GM18520 (cell line): ENCODE data around the gene PZP.

ENCODE experiments used
- ATAC-seq: cut with Tn5 transposase; IDR thresholded peaks from one replicate; pipeline ENCODE4 v1.9.1; 2021; ENCODE audit not compliant: unreplicated experiment

The PZP gene

GRCh38 chr12:9127484-9127883 lies 80.7 kb downstream of the PZP start:
- ATAC-seq: no peak

GRCh38 chr12:9124383-9125031 lies 83.7 kb downstream of the PZP start:
- no peak for ATAC-seq

DNA sequence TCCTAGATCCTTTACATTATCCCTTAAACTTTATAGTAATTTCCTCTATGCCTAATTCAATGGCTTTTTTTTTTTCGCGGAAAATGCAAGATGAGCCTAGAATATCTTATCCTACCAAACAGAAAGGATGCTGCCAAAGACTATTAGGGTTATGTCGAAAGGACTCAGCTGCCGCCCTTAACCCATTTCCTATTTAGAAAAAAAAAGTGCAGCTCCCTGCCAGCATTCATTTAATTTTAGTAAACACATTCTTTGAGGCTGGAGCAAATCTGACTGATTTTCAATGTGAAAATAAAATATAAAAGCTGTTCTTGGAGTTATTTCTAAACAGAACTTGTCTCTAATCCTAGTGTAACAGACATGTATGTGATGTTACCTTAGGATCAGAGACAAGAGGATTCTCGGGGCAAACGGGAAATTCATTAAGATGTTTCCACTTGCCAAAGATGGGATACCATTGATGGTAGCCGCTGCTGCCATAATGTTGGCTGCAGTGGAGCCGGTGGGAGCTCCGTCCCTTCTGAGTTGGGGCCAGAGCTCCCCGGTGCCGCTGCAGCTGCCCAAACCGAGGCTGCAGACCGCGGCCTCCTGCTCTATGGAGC lies 84.3 kb downstream of the PZP start:
- ATAC-seq: no peak

GRCh38 chr12:9122091-9122609 lies 86.0 kb downstream of the PZP start:
- ATAC-seq: no peak

GRCh38 chr12:9120487-9121184 lies 87.6 kb downstream of the PZP start:
- no peak for ATAC-seq

- ATAC-seq: no peak
These were observed 90.0 kb downstream of the PZP start for GRCh38 chr12:9118158-9118557.

DNA sequence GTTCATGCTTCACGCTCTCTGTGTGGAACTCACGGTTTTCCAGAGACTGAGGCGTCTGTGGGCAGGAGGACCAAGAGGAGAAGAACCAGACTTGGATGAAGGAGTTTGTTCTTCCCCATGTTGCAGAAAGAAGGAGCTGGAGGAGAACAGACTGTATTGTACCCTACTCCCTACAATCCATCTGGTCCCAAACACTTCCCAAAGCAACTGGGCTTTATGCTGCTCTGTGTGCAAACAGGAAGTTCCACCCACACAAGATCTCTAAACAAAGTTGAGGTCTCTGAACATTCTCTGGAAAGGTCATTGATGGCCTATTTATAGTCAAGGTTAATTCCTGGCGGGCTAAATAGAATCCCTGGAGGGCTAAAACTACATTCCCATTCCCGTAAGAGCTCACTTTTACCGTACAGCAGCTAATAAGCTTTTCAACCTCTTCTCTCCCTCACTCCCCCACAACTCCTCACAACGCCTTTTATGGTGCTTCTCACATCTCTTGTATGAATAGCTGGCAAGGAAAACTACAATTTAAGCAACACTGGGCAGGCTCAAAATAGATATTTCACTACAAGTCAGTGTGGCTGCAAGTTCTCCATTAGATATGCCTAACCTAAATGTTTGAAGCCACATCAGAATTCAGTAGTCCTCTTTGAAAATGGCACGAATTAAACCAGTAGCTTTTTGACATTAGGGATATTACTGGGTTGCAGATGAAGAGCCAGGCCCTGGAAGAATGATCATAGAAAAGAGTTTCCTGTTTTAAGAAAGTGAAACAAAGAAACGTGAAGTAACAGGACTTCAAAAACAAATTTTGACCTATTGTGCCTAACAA lies 92.2 kb downstream of the PZP start, which contains the start of gene A2M:
Gene A2M, minus strand, starts transcription at position 189 of the 829 bp plus-strand sequence. Its CDS starts 70 bp downstream, at position 119.
- no peak for ATAC-seq

DNA sequence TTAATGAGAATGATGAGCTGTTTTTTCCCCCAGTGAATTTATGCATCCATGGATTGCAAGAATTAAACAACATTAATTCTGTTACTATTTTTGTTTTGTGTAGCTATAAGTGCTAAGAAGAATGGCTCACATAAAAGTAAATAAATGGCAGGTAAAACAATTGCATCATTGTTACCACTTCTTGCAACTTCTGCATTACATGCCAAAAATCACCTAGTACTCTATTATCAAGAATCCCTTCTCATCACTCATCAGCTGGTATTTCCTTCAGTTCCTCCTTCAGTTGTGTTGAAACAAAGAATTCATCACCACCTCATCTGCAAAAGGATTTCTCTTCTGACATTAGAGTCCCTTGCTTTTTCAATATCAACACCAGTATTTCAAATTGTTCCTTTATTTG lies 93.2 kb downstream of the PZP start:
- ATAC-seq: no peak

GRCh38 chr12:9113987-9114309 lies 94.2 kb downstream of the PZP start:
- no peak for ATAC-seq

DNA sequence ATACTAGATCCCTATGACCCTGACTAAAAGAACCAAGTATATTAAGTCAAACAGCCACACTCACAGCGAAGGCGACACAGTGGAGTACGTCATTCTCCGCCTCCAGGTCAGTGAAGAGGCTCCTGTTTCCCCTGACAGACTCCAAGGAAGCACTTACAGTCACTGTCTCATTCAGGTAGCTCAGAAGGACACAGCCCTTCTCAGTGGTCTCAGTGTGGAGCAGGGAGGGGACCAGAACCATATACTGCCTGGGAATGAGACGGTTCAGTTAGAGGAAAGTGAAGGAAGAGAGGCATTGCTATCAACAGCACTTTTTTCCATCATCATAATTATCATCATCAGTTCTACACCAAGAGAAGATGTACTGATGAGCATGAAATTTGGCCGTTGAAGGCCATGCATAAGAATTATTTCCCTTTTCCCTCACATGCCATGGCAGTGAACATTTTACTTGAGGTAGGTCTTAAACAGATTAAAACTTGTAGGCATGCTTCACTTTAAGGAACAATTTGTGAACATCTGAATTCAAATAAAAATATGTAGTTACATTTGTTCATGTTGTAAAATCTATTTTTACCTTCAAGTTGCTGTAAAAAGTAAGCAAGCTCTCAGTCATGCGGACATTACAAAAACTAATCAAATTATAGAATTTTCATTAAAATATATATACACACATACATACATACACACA lies 94.8 kb downstream of the PZP start:
- no peak for ATAC-seq

DNA sequence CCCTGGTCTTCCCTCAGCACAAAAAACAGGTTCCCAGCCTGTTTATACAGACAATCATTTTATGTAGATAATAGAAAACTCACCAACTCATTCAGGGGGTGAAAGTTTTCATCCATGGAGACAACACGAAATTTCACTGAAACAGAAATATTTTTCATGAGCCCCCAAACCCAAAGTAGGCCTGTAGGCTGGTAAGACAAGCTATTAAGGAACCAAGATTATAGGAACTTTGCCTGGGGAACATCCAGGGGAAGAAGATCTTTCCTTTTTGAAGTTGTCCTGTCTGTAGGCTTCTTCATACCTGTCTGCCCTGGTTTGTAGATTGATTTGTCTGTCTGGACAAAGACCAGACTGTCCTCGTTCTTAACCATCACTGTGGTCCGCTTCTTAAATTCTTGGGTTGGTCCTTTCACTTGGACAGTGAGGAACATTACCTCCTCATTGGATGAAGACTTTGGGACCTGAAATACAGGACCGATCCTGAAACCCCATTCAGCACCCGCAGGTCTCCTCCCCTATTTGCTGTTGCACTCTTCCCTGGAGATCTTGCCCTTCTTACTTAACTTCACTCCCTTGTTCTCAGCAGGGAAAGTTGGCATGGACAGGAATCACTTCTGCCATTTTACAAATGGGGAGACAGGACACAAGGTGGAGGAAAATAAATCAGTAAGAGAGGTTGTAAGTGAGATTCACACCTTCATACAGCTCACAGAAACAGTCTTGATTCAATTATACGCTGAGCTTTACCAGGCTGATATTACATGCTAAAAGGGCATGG lies 95.9 kb downstream of the PZP start:
- no peak for ATAC-seq

- no peak for ATAC-seq
These were observed 96.7 kb downstream of the PZP start for GRCh38 chr12:9111525-9111924.

DNA sequence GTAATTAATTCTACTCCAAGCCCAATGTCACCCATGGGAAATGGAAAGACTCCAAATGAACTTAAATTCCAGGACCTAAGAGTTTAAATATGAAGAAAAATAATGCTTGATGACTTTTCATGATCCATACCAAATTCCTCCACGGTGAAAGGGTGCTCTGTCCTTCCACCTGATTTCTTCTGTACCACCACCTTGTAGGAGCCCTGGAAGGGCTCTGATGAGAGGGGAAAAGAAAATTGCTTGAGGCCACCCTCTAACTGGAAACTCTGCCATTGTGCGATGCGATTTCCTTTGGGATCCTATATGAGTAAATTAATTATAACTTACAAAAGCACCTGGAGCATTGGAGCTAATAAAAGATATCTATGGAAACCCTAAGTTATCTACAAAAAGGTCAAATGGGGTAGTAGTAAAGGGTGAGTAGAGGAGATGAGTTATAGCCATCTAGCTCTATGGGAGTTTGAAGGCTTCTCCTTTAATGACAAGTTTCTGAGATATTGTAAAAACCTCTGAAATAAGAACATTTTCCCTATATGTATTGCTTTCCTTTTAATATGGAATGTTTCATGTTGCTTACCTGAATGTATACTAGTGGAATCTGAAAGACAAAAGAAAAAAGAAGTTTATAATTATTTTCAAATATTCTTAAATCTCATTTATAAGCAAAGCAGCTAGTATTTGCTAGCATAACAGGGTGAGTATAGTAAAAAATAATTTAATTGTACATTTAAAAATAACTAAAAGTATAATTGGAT lies 98.3 kb downstream of the PZP start:
- no peak for ATAC-seq

GRCh38 chr12:9109213-9109522 lies 99.0 kb downstream of the PZP start:
- no peak for ATAC-seq

DNA sequence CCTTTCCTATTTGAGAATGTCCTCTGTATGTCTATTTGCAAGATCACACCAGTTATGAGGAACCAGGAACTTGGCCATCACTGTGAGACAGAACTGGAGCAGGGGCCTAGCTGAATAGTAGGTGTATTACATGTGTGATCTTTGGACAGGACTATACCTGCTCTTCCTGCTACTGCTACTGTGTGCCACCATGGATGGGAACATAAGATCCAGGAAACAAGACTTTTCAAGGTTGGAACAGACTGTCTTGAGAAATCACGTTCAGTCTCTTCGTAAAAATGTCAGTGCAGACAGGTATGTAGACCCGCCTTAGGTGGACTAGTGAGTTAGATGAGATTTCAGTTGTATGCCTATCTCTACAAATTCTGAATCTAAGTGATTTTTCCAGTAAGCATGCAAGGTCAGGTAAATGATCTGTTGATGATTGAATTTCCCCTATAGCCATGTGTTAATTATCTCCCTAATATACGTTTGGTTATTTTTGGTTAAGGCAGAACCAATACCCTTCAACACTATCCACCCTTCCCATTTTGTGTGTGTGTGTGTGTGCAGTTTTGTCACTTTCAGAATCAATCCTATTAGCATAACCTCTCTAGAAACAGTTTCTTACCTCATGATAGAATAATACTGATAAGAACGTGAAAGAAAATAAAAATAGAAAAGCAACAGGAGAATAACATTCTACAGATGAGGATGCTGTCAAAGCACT lies 99.5 kb downstream of the PZP start:
- no peak for ATAC-seq

GRCh38 chr12:9107542-9107873 lies 100.7 kb downstream of the PZP start:
- ATAC-seq: no peak

DNA sequence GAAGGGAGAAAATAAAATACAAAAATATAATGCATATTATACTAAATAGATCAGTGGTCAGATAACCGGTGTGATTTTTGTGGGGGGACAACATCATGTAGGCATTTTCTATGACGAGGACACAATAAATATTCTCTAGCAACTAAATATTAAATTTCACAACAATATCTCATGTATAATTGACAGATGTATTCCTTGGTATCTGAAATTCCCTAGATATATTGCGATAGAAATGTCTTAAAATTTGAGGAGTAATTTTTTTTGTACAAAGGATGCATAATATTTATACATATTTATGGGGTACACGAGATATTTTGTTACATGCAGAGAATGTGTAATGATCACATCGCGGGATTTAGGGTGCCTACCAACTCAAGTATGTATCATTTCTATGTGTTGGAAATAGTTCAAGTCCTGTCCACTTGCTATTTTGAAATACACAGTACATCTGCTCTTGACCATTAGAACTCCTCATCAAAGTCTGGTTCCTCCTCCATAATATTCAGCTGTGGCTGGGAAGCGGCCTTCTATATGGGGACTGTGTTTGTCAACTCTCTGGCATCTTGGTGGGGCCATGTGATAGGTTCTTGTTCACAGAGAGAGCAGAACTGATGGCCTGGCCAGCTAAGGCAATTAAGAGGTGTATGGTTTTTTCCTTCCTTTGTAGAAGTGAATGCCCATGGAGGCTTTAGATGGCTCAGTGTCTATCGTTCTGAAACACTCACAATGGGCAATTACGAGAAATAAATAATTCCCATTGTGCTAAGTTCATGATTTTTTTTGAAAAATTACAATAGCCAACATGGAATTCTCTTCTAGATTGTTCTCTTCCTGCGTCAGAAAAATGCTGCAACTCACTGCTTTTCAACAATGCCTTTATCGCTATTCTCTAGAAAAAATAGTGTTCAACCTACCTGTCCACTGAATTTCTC lies 101.3 kb downstream of the PZP start:
- no peak for ATAC-seq

DNA sequence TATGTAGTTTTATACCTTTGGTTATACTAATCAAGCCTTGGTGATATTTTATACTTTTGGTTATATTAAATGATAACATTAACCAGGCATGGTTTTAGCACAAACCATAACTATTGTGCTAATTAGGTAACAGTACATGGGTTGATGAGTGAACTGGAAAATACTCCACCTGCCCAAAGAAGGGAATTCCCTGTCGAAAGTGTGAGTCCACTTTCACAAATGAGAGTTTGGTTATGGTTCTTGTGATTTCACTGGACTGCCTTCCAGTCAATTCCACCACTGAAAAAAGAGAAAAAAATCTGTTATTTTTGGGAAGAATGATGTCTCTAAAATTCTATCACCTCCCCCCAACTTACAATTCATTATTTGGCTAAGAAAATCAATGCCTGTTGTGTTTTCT lies 102.1 kb downstream of the PZP start:
- ATAC-seq: no peak
